Activated effector memory CD4-positive, alpha-beta T cell treated with anti-CD3 and anti-CD28 coated beads, Interleukin-2, amount 50 U/mL, for 16 hours (primary cell): ENCODE results near the gene SYCP2L.
"Not testable (repeated sequence)": the region's sequence is repeated elsewhere in the genome, so short reads cannot be mapped to it uniquely, and the experiment has no call there.

Experiments
- DNase-seq: peaks from one replicate; pipeline ENCODE4 v3.0.0-alpha.2; 2020

Gene SYCP2L

GRCh38 chr6:10886691-10887502 is at the start of gene SYCP2L:
Gene SYCP2L, plus strand, starts transcription at chr6:10887052. Its CDS starts 75 bp downstream, at chr6:10887127.
- DNase-seq = no peak

- DNase-seq = no peak
Measured at GRCh38 chr6:10837622-10837994, 49.2 kb upstream of the SYCP2L start.

DNA sequence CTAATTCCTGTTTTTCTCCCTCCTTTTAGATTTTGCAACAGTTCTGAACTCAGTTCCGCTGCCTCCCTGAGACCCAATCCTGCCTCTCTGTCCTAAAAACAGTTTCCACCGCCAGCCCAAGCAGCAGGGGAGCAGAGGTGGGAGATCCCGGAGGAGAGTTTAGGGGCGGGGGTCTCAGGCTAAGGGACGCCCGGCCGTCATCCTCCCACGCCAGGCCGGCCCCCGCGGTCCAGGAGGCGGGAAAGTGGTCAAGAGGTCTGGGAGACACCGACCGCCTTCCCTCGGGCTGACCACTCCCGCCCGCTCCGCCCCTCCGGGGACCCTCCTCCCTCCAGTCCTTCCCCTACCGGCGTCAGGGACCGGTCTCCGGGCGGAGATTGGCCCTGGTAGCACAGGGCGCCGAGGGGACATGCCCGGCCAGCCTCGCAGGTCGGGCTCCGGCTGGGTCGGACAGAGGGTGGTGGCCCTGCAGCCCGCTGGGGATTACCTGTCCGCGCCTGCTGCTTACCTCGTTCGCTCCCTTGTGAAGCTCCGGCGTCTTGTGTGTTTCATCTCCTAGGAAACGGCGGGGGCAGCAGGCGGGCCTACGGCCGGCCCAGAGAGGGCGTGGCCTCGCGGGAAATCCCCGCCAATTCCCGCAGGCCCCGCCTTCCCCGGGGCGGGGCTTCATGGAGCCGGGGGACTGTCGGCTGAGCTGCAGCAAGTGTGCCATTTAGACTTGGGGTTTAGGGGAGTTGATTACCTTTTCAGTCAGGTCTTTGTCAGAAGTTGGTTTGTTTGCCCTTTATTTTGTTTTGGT is 48.7 kb upstream of the SYCP2L start, which contains the start of gene MAK:
MAK (minus strand) TSS at position 545 of the 799 bp plus-strand sequence. CDS start 7,891 bp downstream, outside the sequence.
- DNase-seq = peak; percentile 95

DNA sequence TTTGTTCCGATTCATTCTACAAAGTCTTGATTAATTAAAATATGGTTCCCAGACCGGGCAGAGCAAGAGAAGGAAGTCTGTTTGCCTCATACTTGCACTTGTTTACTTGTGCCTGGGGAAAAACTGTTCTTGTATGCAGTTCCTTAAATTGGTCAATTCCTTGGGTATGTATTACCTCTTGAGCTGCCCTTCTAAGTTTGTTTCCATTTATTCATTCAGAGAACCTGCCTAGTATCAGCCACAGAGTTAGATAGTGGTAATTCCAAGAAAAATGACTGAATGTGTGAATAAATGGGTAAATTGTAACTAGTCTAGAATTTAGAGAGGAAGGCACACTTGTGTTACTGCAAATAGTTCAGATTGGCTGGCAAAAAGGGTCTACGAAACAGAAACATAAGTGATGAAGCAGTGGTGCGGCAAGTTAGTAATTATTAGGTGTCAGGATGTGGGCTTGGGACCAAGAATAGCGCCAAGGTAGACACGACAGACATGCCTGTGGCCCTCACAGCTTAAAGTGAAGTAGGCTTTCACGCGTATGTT is 48.0 kb upstream of the SYCP2L start:
- no peak for DNase-seq

DNA sequence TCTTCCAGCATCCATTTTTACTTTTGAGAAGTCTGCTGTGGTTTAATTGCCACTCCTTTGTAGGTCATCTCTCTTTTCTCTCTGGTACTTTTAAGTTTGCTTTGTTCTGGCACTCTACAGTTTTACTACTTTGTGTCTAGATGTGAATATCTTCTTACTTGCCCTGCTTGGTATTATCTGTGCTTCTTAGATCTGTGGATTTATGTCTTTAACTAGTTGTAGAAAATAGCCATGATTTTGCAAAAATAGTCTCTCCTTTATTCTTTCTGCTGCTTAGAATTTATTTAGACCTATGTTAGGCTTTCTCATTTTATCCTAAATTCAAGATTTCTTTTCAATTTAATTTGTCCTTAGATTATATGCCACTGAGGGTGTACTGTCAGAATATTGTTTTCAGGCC is 43.3 kb upstream of the SYCP2L start:
- DNase-seq = no peak

DNA sequence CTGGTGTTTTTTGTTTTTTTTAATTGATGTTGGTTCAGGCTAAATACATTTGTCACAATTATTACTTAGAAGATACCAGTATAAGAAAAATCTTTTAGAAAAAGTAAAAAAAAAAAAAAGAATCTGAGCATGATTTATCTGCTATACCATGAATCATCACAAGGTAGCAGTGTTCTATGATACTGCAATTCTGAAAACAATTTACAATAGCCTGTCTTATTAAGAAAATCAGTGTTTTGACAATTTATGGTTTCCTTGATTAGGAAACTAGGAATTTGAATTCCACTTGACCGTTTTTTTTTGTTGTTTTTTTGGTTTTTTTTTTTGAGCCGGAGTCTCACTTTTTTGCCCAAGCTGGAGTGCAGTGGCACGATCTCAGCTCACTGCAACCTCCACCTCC is 39.2 kb upstream of the SYCP2L start:
- no peak for DNase-seq

DNA sequence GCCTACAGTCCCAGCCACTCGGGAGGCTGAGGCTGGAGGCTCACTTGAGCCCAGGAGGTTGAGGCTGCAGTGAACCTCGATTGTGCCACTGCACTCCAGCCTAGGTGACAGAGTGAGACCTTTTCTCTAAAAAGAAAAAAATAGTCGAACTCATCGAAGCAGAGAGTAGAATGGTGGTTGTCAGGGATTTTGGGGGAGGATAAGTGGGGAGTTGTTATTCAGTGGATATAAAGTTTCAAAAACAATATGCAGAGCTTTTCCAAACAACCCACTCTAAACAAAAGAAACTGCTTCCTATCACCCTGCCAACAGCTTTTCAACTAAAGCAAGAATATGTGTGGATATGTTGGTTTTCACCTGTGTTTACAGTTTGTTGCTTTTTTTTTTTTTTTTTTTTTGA is 37.0 kb upstream of the SYCP2L start:
- no peak for DNase-seq

DNA sequence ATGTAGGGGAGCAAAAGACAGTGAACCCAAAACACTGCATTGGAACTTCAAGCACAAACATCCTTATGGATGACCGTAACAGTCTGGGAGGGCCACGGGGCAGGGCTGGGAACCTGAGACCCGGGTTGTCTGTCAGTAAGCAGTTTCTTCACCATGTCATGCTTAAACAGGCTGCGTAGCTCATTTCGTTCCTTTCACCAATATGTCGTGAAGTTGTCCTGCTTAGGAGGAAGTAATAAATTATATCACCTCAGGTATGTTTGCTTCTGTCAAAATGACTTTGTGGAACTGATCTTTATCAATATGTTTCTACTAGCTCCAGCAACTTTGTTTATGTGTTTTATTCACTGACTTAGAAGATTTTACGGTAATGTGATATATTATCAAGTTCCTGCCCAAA is 36.1 kb upstream of the SYCP2L start:
- DNase-seq = no peak

DNA sequence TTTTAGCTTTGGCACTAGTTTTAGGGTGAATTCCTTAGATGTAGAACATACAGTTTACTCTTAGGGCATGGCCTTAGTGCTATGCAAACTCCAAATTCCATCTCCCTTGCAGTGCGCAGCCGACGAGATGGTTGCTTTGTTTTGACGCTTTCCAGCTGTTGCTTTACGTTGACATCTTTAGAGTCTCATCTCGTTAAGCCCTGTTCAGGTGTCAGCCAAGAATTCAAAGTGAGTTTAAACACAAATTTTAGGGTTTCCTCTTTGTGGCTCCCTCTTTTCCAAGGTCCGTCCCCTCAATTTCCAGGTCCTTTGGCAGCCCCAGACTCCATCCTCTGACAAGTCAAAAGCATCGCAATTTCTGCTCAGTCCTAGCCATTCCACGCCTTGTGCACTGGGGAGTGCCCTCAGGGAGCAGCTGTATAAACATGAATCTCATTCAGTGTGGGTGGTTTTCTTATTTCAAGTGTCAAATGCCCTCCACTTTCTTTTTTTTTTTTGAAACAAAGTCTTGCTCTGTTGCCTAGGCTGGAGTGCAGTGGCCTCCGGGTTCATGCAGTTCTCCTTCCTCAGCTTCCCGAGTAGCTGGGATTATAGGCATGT is 34.4 kb upstream of the SYCP2L start:
- DNase-seq = no peak

DNA sequence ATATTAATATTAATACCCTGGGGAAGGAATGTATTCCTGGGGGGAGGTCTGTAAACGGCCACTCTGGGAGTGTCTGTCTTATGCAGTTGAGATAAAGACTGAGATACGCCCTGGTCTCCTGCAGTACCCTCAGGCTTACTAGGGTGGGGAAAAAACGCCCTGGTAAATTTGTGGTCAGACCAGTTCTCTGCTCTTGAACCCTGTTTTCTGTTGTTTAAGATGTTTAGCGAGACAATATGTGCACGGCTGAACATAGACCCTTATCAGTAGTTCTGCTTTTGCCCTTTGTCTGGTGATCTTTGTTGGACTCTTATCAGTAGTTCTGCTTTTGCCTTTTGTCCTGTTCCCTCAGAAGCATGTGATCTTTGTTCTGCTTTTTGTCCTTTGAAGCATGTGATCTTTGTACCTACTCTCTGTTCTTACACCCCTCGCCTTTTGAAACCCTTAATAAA is 33.0 kb upstream of the SYCP2L start:
- DNase-seq = not testable (repeated sequence)

DNA sequence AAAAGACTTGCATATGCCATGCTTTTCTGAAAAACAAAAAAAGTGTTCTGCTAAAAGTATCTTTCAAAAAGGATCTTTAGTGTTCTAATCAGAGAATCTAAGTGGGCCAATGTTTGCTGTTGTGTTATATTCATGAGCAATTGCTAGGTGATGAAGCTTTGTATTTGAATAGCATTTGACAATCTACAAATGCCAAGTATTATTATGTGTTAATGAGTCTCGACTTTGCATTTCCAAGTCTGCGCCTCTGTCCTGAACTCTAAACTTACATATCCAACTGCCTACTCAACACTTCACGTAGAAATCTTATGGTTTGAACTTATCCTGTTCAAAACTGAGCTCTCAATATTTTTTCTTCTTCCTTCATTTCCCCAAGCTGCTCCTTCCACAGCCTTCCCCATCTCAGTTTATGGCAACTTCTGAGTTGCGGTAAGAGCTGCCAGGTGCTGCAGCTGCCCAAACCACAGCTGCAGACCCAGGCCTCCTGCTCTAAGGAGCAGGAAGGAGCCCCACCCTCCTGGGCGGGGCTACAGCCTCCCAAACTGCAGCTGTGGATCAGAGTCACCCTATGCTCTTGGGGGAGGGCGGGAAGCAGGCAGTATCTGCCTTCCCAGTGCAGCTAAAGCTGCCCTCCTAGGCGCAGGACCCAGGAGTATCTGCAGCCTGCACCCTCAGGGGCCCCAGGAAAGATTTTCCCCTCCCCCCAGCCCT is 31.8 kb upstream of the SYCP2L start:
- DNase-seq = no peak

DNA sequence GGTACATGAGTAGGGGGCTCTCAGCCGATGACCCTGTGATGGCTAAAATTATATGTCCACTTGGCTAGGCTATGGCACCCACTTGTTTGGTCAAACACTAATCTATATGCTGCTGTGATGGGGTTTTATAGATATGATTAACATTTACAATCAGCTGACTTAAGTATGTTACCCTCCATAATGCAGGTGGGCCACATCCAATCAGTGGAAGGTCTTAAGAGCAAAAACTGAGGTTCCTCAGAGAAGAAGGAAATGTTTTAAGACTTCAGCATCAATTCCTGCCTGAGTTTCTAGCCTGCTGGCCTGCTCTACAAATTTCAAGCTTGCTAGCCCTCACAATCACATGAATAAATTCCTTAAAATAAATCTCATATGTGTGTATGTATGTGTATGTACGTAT is 29.6 kb upstream of the SYCP2L start:
- DNase-seq = no peak

- DNase-seq = no peak
Measured at GRCh38 chr6:10861086-10861485, 25.8 kb upstream of the SYCP2L start.

DNA sequence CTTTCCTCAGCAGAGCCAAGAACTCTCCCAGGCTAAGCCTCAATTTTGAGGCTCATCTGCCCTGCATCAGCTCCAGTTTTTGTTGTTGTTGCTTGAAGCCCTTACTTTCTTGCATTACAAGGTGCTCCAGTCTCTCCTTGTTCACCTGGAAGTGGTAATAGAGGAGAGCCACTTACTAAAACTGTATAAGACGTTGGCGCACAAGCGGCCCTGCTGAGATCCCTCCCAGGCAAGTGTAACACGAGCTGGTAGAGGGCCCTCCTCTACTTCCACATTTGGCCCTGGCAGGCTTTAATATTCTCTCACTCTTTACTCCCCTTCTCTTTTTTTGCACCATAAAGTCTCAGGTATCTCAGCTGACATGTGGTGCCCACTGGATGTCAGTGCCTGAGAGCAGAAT is 24.5 kb upstream of the SYCP2L start:
- no peak for DNase-seq

DNA sequence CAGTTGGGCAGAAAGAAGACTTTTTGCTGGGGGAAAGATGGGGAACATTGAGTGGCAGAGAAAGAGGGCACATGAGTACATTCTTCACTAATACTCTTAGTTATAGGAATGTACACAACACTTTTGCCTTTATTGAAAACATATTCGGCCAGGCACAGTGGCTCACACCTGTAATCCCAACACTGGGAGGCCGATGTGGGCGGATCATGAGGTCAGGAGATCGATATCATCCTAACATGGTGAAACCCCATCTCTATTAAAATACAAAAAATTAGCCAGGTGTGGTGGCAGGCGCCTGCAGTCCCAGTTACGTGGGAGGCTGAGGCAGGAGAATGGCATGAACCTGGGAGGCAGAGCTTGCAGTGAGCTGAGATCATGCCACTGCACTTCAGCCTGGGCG is 23.8 kb upstream of the SYCP2L start:
- not testable (repeated sequence) for DNase-seq

DNA sequence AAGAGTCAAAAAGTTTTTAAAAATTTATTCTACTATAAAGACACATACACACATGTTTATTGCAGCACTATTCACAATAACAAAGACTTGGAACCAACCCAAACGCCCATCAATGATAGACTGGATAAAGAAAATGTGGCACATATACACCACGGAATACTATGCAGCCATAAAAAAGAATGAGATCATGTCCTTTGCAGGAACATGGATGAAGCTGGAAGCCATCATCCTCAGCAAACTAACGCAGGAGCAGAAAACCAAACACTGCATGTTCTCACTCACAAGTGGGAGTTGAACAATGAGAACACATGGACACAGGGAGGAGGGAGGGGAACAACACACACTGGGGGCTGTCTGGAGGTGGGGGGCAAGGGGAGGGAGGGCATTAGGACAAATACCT is 20.1 kb upstream of the SYCP2L start:
- not testable (repeated sequence) for DNase-seq

DNA sequence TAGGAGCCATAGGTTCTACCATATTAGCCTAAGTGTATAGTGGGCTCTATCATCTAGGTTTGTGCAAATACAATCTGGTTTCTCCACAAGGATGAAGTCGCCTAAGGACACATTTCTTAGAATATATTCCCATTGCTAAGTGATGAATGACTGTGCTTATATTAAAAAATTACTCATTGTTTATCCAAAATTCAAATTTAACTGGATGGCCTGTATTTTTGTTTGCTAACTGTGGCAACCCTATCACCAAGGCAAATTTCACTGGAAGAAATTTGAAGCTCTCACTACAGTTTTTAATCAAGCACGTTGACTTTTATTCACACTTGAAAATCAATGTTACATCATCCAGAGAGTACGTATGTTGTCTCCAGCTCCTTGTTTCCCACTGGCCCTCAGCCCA is 18.9 kb upstream of the SYCP2L start:
- no peak for DNase-seq

DNA sequence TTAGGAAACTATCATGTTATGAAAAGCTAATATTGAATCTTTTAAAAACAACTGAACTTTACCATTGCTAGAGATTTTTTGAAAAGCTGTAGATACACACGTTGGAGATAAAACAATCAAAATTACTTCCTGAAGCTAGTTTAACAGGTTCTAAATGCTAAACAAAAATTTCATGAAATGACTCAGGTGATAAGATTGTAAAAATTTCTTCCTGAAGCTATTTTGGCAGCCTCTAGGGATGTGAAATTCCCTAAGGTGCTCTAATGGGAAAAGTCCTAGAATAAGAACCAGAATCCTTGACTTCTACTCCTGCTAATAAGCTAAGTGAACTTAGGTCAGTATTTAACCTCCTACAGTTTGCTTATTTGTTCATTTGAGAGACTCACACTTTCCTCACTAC is 13.5 kb upstream of the SYCP2L start:
- no peak for DNase-seq

DNA sequence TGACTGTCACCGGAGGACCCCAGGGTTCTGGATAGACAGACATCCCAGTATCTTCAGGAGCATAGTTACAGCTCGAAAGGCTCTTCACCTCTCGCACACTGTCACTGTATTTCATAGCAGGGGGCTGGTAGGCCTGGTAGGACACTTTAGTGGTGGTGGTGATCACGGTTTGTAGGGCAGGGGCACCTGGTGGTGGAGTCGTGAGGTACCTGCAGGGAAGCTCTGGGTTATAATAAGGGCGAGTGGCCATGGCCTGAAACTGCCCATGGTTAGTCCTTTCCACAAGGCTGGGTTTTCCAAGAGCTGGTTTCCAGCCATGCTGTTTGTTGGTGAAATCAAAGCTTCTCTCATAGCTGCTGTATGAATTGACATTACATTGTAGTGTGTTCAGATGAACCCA is 12.6 kb upstream of the SYCP2L start:
- DNase-seq = no peak

DNA sequence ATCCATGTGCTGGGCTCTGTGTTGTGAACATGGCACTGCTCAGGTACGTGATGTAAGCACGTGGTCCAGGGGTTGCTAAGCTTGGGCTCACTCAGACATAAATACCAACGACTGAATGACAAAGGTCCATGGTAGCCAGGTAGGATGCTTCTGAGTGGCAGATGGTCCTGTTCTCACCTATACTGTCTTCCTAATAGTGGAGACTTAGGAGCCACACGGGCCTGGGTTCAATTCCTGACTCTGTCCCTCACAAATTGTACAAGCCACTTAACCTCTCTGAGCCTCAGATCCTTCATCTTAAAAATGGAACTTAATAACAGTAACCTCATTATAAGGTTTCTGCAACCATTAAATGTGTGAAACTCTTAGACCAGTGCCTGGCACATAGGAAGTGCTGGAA is 11.8 kb upstream of the SYCP2L start:
- no peak for DNase-seq

DNA sequence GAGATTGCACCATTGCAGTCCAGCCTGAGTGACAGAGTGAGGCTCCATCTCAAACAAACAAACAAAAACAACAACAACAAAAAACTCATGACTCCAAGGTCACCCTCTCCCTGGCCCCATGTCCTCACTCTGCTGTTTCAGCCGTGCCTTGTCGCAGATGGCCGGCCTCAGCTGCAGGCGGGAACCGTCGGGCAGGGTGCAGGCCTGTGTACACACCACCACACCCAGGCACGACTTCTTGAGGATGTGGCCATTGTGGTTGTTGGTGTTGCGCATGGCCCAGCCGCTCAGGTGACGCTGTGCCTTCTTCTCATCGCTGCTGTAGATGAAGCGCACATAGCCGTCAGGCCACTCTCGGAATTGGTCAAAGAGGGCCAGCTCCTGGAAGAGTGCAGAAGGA is 9.8 kb upstream of the SYCP2L start:
- no peak for DNase-seq

- no peak for DNase-seq
Measured at GRCh38 chr6:10877871-10878270, 9.0 kb upstream of the SYCP2L start.

DNA sequence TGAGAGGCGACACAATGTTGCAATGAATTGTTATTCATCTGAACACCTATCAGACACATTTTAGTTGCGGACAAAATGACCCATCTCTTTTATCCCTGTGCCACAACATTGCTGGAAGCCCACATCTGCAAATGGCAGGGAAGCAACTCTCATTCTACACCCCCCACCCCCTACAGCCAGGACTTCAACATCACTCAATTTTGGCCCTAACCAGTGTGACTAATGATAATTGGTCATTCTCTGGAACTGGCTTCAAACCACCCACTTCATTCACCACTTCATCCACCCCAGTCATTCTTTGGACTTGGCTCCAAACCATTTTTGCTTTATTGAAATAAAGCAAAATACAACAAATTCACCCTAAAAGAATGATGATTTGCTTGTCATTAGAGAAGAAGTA is 6.5 kb upstream of the SYCP2L start:
- DNase-seq = no peak
